Prostate gland (tissue), 2 donors: ENCODE data around the gene ITGA1. TPM values are rescaled to one million over a fixed set of nuclear protein-coding genes. Genes with fewer than 3 reads are reported as not detected.
A peak's percentile ranks its signal among the peaks of the same experiment; 100 is the strongest.

ENCODE experiments used
- DNase-seq: peaks from one replicate; pipeline ENCODE4 v3.0.0-alpha.2; 2019; ENCODE audit warnings: low spot score
- H3K27ac ChIP-seq, 2 donors: fragments of 200-600 bp; sonication (generic); 2 replicates each; pipeline ENCODE4 v1.5.1; 2017 to 2019
- H3K27me3 ChIP-seq: fragments of 200-600 bp; sonication (generic); replicated peaks from 2 replicates; pipeline ENCODE4 v1.5.1; 2019; ENCODE audit not compliant: insufficient read depth
- H3K36me3 ChIP-seq, 2 donors: fragments of 200-600 bp; sonication (generic); 1 replicate in 1 of 2; 2 replicates in 1 of 2; pipeline versions ENCODE4 v1.5.1 to v1.8.1; 2017 to 2019
- H3K4me1 ChIP-seq: fragments of 200-600 bp; sonication (generic); replicated peaks from 2 replicates; pipeline ENCODE4 v1.5.1; 2019
- H3K4me3 ChIP-seq, 2 donors: fragments of 200-600 bp; sonication (generic); 2 replicates each; pipeline ENCODE4 v1.5.1; 2017 to 2019
- H3K9me3 ChIP-seq: fragments of 200-600 bp; sonication (generic); 2 replicates; pipeline ENCODE4 v1.5.1; 2017
- POLR2A ChIP-seq: fragments of 450-650 bp; IDR thresholded peaks from one replicate; pipeline ENCODE4 v1.6.1; 2016; ENCODE audit warnings: antibody characterized with exemption, mild to moderate bottlenecking
- POLR2AphosphoS5 ChIP-seq: sonication (generic); formaldehyde crosslinking; IDR thresholded peaks from one replicate; pipeline ENCODE4 v1.6.1; 2017; ENCODE audit warnings: antibody characterized with exemption
- whole genome bisulfite sequencing: methylation state at CpG from one replicate; pipeline ENCODE4 v1.1.5; 2018; 5-methylcytosine and 5-hydroxymethylcytosine counted together
- intact Hi-C: fragments of 100-400 bp; cut with DNase I; formaldehyde crosslinking; loops from one replicate; pipeline ENCODE4 v1.14.2; 2022
- total RNA-seq, 2 donors: library from RNA; depleted of rRNA; stranded (reverse); fragments of >200 nt; gene quantifications; one replicate each; pipeline ENCODE4 v1.1.0, GENCODE V29; 2016
- TF ChIP-seq, protein P1 (sequence below), 4 experiments: fragments of 200-600 bp in 2 of 4; fragments of 450-650 bp in 2 of 4; sonication (generic) in 2 of 4; IDR thresholded peaks; 1 replicate in 3 of 4; 2 replicates in 1 of 4; pipeline ENCODE4 v1.5.1; 2016 to 2019; ENCODE audit warnings: antibody characterized with exemption in 4 of 4, mild to moderate bottlenecking in 2 of 4, moderate library complexity in 2 of 4

Gene ITGA1
- total RNA-seq, 2 donors from 2014 or later: 43.7 to 78.3 TPM

DNA sequence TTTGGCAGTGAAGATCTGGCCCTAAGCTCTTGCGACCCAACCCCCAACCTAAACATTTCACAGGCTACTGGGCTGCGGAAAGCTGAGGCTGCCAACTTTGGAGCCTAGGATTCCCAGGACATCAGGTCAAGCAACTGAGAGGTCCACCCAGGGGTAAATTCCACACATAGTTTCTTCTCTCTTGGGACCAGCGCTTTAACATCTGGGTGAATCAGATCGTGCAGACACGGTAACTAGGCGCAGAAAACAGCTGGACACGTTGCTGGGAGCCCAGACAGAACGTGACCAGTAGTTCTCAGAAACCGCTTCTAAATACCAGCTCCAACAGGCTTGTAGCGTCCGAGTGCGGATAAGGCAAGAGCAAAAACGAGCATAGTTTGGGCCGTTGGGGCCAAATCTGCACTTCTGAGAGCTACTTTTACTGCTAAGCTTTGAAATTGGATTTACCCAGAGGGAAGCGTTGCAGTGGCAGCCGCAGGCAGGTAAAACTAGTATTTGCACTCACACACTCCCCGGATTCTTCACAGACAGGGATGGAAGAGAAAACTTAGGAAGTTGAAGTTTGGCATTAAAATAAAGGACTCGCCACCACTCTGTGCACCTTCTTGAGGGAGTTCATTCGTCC lies 11.8 kb downstream of the ITGA1 start:
- peak overlapping the region; percentile 91 for H3K27ac ChIP-seq
- WGBS: 1% methylated on average over 19 of the region's 19 CpGs
- peak; percentile 18 for DNase-seq
- peaks cover 13% of the 10 kb centered on the region for H3K4me1 ChIP-seq
- no peaks in the 10 kb centered on the region for H3K36me3 ChIP-seq
- no peaks in the 10 kb centered on the region for H3K27me3 ChIP-seq
- H3K4me3 ChIP-seq: peak overlapping the region; percentile 43 to 66
- intact Hi-C loops: loop anchor here (10.0 kb wide), 3 partner anchors 1095 to 1835 kb away; no protein-coding TSS in a partner anchor
- no peak for TF ChIP-seq POLR2AphosphoS5
- no peak for TF ChIP-seq POLR2A
- TF ChIP-seq, protein P1, sequence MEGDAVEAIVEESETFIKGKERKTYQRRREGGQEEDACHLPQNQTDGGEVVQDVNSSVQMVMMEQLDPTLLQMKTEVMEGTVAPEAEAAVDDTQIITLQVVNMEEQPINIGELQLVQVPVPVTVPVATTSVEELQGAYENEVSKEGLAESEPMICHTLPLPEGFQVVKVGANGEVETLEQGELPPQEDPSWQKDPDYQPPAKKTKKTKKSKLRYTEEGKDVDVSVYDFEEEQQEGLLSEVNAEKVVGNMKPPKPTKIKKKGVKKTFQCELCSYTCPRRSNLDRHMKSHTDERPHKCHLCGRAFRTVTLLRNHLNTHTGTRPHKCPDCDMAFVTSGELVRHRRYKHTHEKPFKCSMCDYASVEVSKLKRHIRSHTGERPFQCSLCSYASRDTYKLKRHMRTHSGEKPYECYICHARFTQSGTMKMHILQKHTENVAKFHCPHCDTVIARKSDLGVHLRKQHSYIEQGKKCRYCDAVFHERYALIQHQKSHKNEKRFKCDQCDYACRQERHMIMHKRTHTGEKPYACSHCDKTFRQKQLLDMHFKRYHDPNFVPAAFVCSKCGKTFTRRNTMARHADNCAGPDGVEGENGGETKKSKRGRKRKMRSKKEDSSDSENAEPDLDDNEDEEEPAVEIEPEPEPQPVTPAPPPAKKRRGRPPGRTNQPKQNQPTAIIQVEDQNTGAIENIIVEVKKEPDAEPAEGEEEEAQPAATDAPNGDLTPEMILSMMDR (IDR thresholded peaks at IDR 0.05): no peak
- no peaks in the 10 kb centered on the region for H3K9me3 ChIP-seq

DNA sequence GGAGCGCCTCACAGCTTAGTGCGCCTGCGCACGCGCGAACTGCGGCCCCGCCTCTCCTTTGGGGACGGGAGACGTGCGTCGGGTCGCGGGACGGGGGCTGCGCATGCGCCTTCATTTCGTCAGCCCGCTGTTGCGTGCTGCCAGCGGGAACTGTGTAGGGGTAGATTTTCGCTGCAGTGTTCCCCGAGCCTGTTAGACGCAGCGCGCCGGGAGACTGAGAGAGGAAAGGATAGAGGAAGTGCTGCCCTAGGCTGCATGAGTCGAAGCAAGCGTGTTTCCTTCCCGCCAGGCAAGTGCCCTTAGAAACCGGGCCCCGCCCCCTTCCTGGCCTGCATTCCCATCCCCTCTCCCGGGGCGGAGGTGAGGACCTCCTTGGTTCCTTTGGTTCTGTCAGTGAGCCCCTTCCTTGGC lies 12.3 kb downstream of the ITGA1 start:
- Histone ChIP-seq H3K4me3 (peak overlapping the region; percentile 43 to 66), H3K27me3 (no peaks in the 10 kb centered on the region), H3K4me1 (peaks cover 13% of the 10 kb centered on the region), H3K27ac (peak overlapping the region; percentile 91), H3K36me3 (no peaks in the 10 kb centered on the region), H3K9me3 (no peaks in the 10 kb centered on the region)
- 0% methylated on average over 34 of the region's 34 CpGs for WGBS
- peak; percentile 93 for DNase-seq
- TF ChIP-seq POLR2A (peak; percentile 86), POLR2AphosphoS5 (peak; percentile 93)
- TF ChIP-seq, protein P1 (IDR thresholded peaks at IDR 0.05): no peak
- intact Hi-C loops: loop anchor here (5.0 to 10.0 kb wide), 4 partner anchors 92 to 1835 kb away; no protein-coding TSS in a partner anchor

DNA sequence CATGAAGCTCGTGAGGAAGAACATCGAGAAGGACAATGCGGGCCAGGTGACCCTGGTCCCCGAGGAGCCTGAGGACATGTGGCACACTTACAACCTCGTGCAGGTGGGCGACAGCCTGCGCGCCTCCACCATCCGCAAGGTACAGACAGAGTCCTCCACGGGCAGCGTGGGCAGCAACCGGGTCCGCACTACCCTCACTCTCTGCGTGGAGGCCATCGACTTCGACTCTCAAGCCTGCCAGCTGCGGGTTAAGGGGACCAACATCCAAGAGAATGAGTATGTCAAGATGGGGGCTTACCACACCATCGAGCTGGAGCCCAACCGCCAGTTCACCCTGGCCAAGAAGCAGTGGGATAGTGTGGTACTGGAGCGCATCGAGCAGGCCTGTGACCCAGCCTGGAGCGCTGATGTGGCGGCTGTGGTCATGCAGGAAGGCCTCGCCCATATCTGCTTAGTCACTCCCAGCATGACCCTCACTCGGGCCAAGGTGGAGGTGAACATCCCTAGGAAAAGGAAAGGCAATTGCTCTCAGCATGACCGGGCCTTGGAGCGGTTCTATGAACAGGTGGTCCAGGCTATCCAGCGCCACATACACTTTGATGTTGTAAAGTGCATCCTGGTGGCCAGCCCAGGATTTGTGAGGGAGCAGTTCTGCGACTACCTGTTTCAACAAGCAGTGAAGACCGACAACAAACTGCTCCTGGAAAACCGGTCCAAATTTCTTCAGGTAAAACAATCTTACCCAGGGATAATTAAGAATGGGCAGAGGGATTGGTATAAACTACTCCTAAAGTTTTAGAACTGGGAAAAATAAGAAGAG lies 12.9 kb downstream of the ITGA1 start:
- WGBS: 2% methylated on average over 31 of the region's 31 CpGs
- intact Hi-C loops: loop anchor here (5.0 kb wide), 1 partner anchor 92 kb away; no protein-coding TSS in a partner anchor

DNA sequence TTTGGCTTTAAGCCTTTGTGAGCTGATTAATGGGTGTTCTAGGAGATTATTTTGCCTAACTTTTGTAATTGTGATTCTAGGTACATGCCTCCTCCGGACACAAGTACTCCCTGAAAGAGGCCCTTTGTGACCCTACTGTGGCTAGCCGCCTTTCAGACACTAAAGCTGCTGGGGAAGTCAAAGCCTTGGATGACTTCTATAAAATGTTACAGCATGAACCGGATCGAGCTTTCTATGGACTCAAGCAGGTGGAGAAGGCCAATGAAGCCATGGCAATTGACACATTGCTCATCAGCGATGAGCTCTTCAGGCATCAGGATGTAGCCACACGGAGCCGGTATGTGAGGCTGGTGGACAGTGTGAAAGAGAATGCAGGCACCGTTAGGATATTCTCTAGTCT lies 13.6 kb downstream of the ITGA1 start:
- 10% methylated on average over 8 of the region's 8 CpGs for WGBS
- TF ChIP-seq POLR2AphosphoS5 (no peak), POLR2A (no peak)
- TF ChIP-seq, protein P1 (IDR thresholded peaks at IDR 0.05): no peak
- DNase-seq: no peak
- Histone ChIP-seq H3K9me3 (no peaks in the 10 kb centered on the region), H3K4me3 (peak overlapping the region; percentile 43 to 66), H3K27ac (peak overlapping the region; percentile 91), H3K27me3 (no peaks in the 10 kb centered on the region), H3K36me3 (no peaks in the 10 kb centered on the region), H3K4me1 (peaks cover 13% of the 10 kb centered on the region)
- intact Hi-C loops: loop anchor here (5.0 kb wide), 1 partner anchor 91 kb away; no protein-coding TSS in a partner anchor

More for the DNA sequence above, 12.9 kb downstream of the ITGA1 start:
- Histone ChIP-seq H3K27me3 (no peaks in the 10 kb centered on the region), H3K4me3 (peak overlapping the region; percentile 43 to 66), H3K4me1 (peaks cover 13% of the 10 kb centered on the region), H3K27ac (peak overlapping the region; percentile 91), H3K9me3 (no peaks in the 10 kb centered on the region), H3K36me3 (no peaks in the 10 kb centered on the region)
- peak; percentile 55 for DNase-seq
- TF ChIP-seq, protein P1 (IDR thresholded peaks at IDR 0.05): peak in 1 of 4 experiments; percentile 7
- TF ChIP-seq POLR2AphosphoS5 (peak; percentile 25), POLR2A (peak; percentile 55)
